GM06990 (cell line): ENCODE results near the gene NHLRC2.

Source experiments
- DNase-seq: peaks from one replicate; pipeline ENCODE4 v3.0.0-alpha.2; 2011; ENCODE audit not compliant: insufficient read length; ENCODE audit errors: extremely low read depth
- H3K27me3 ChIP-seq: replicated peaks from 2 replicates; pipeline ENCODE4 v1.6.0; 2011; ENCODE audit warnings: low read length; ENCODE audit not compliant: control insufficient read depth, insufficient read depth
- H3K36me3 ChIP-seq: 2 replicates; pipeline ENCODE4 v1.5.1; 2011; ENCODE audit warnings: low read length; ENCODE audit not compliant: control insufficient read depth, insufficient read depth
- H3K4me3 ChIP-seq: replicated peaks from 2 replicates; pipeline ENCODE4 v1.5.1; 2011; ENCODE audit warnings: low read depth, mild to moderate bottlenecking, control low read depth, low read length
- CTCF ChIP-seq: IDR thresholded peaks from 2 replicates; pipeline ENCODE4 v1.5.1; 2011; ENCODE audit warnings: low read length, control low read depth, mild to moderate bottlenecking, inconsistent platforms; ENCODE audit not compliant: insufficient read depth, poor library complexity, severe bottlenecking

The NHLRC2 gene

GRCh38 chr10:113959383-113959760 is 104.9 kb downstream of the NHLRC2 start:
- Histone ChIP-seq H3K4me3 (no peak overlapping the region), H3K27me3 (no peaks in the 10 kb centered on the region), H3K36me3 (no peaks in the 10 kb centered on the region)
- DNase-seq: peak; percentile 75
- TF ChIP-seq CTCF: no peak

GRCh38 chr10:113960617-113961181 is 106.2 kb downstream of the NHLRC2 start:
- no peak for TF ChIP-seq CTCF
- H3K4me3 ChIP-seq: no peak overlapping the region; the same call in 1 of the 2 replicates
- DNase-seq: peak; percentile 80
- H3K27me3 ChIP-seq: no peaks in the 10 kb centered on the region
- no peaks in the 10 kb centered on the region for H3K36me3 ChIP-seq

- DNase-seq: peak; percentile 71
- Histone ChIP-seq H3K36me3 (no peaks in the 10 kb centered on the region), H3K27me3 (no peaks in the 10 kb centered on the region), H3K4me3 (no peak overlapping the region)
- TF ChIP-seq CTCF: no peak
Observed at GRCh38 chr10:113961182-113962031, 106.9 kb downstream of the NHLRC2 start.

- peak; percentile 38 for DNase-seq
- no peaks in the 10 kb centered on the region for H3K27me3 ChIP-seq
- TF ChIP-seq CTCF: no peak
- H3K36me3 ChIP-seq: no peaks in the 10 kb centered on the region
- no peak overlapping the region for H3K4me3 ChIP-seq
Observed at GRCh38 chr10:113965077-113965476, 110.6 kb downstream of the NHLRC2 start.

GRCh38 chr10:113965683-113966082 is 111.2 kb downstream of the NHLRC2 start:
- no peak for TF ChIP-seq CTCF
- Histone ChIP-seq H3K36me3 (no peaks in the 10 kb centered on the region), H3K27me3 (no peaks in the 10 kb centered on the region), H3K4me3 (no peak overlapping the region)
- no peak for DNase-seq
